Middle frontal gyrus (tissue), 1 donor: ENCODE results near the gene HYAL1.

Experiments
- DNase-seq: peaks from one replicate; pipeline ENCODE4 v3.0.0-alpha.2; 2015; ENCODE audit warnings: low spot score; ENCODE audit errors: extremely low spot score

HYAL1 gene

GRCh38 chr3:50303013-50303815, at the start of gene HYAL1:
Gene HYAL1 (minus strand): TSS chr3:50303574. CDS start chr3:50302956, 618 bp downstream.
- DNase-seq, result no peak

- DNase-seq, result no peak
These were observed 49.4 kb upstream of the HYAL1 start for GRCh38 chr3:50352781-50353180.

GRCh38 chr3:50351323-50351697, 47.9 kb upstream of the HYAL1 start:
- no peak for DNase-seq

GRCh38 chr3:50350527-50351322, 47.4 kb upstream of the HYAL1 start, which contains the start of the genes CYB561D2 and NPRL2:
Gene CYB561D2 (plus strand): TSS chr3:50350862. CDS start chr3:50351434, 572 bp downstream.
Gene NPRL2 (minus strand): TSS chr3:50350775. CDS start chr3:50350652, 123 bp downstream.
- DNase-seq, result peak; percentile 93

GRCh38 chr3:50350213-50350526, 46.8 kb upstream of the HYAL1 start:
- no peak for DNase-seq

- DNase-seq, result peak; percentile 50
These were observed 43.9 kb upstream of the HYAL1 start for GRCh38 chr3:50347187-50347813.

- DNase-seq, result no peak
These were observed 42.3 kb upstream of the HYAL1 start, which contains the start of gene ZMYND10 for GRCh38 chr3:50345586-50346234. Gene ZMYND10 (minus strand): TSS chr3:50345732. CDS start chr3:50345579, 153 bp downstream.

- no peak for DNase-seq
These were observed 41.6 kb upstream of the HYAL1 start for GRCh38 chr3:50345008-50345407.

- no peak for DNase-seq
These were observed 39.6 kb upstream of the HYAL1 start for GRCh38 chr3:50342813-50343633.

GRCh38 chr3:50341996-50342650, 38.7 kb upstream of the HYAL1 start:
- DNase-seq, result no peak

GRCh38 chr3:50341537-50341936, 38.2 kb upstream of the HYAL1 start:
- no peak for DNase-seq

- DNase-seq, result no peak
These were observed 37.3 kb upstream of the HYAL1 start, which contains the start of gene RASSF1 for GRCh38 chr3:50340448-50341329. Gene RASSF1 (minus strand): TSS chr3:50340836. CDS start chr3:50340805, 31 bp downstream.

GRCh38 chr3:50340147-50340447, 36.7 kb upstream of the HYAL1 start:
- DNase-seq, result no peak

- no peak for DNase-seq
These were observed 36.2 kb upstream of the HYAL1 start for GRCh38 chr3:50339485-50340146.

- no peak for DNase-seq
These were observed 35.6 kb upstream of the HYAL1 start for GRCh38 chr3:50338965-50339364.

- DNase-seq, result peak; percentile 93
These were observed 33.9 kb upstream of the HYAL1 start for GRCh38 chr3:50337175-50337861.

- DNase-seq, result no peak
These were observed 33.2 kb upstream of the HYAL1 start for GRCh38 chr3:50336452-50337174.
